Measurements from ENCODE around the gene LRRC2.

The LRRC2 gene

GRCh38 chr3:46483825-46484224 lies 82.3 kb downstream of the LRRC2 start:
- Histone ChIP-seq H3K4me3 (ENCODE audit: low read length, poor library complexity, severe bottlenecking) (no peak overlapping the region), H3F3A (ENCODE audit: low read depth) (no peaks in the 10 kb centered on the region), H4K20me1 (ENCODE audit: insufficient read depth, low read length, poor library complexity, severe bottlenecking) (no peaks in the 10 kb centered on the region), H3K27me3 (ENCODE audit: insufficient read depth, low read length, poor library complexity, severe bottlenecking) (no peaks in the 10 kb centered on the region), H3K9ac (ENCODE audit: low read depth, low read length, poor library complexity, severe bottlenecking) (no peak overlapping the region), H3K36me3 (ENCODE audit: insufficient read depth, low read length) (no peaks in the 10 kb centered on the region), H2AFZ (ENCODE audit: low read length) (no peak overlapping the region), H3K4me2 (ENCODE audit: low read depth, low read length, poor library complexity, severe bottlenecking) (no peak overlapping the region), H3K4me1 (ENCODE audit: insufficient read depth, low read length, poor library complexity, severe bottlenecking) (peaks cover under 1% of the 10 kb centered on the region), H3K9me3 (ENCODE audit: insufficient read depth, low read depth, low read length) (no peaks in the 10 kb centered on the region), H3K79me2 (ENCODE audit: insufficient read depth, low read length) (no peaks in the 10 kb centered on the region), H3K9me2 (replicated peaks; ENCODE audit: low read depth, low read length) (no peaks in the 10 kb centered on the region)
- TF ChIP-seq EZH2phosphoT487 (IDR thresholded peaks at IDR 0.05; ENCODE audit: borderline replicate concordance), result no peak
- TF ChIP-seq CTCF (conservative IDR thresholded peaks at IDR 0.05; ENCODE audit: low read length), result peak; percentile 42; the same call in 1 of the 2 replicates

GRCh38 chr3:46482632-46483350 lies 83.3 kb downstream of the LRRC2 start:
- Histone ChIP-seq H4K20me1 (ENCODE audit: insufficient read depth, low read length, poor library complexity, severe bottlenecking) (no peaks in the 10 kb centered on the region), H2AFZ (ENCODE audit: low read length) (no peak overlapping the region), H3K9ac (ENCODE audit: low read depth, low read length, poor library complexity, severe bottlenecking) (no peak overlapping the region), H3K4me1 (ENCODE audit: insufficient read depth, low read length, poor library complexity, severe bottlenecking) (no peaks in the 10 kb centered on the region), H3K79me2 (ENCODE audit: insufficient read depth, low read length) (no peaks in the 10 kb centered on the region), H3K9me2 (replicated peaks; ENCODE audit: low read depth, low read length) (no peaks in the 10 kb centered on the region), H3K27me3 (ENCODE audit: insufficient read depth, low read length, poor library complexity, severe bottlenecking) (no peaks in the 10 kb centered on the region), H3F3A (ENCODE audit: low read depth) (no peaks in the 10 kb centered on the region), H3K4me3 (ENCODE audit: low read length, poor library complexity, severe bottlenecking) (no peak overlapping the region), H3K4me2 (ENCODE audit: low read depth, low read length, poor library complexity, severe bottlenecking) (no peak overlapping the region), H3K9me3 (ENCODE audit: insufficient read depth, low read depth, low read length) (no peaks in the 10 kb centered on the region), H3K36me3 (ENCODE audit: insufficient read depth, low read length) (no peaks in the 10 kb centered on the region)
- TF ChIP-seq EZH2phosphoT487 (IDR thresholded peaks at IDR 0.05; ENCODE audit: borderline replicate concordance), result no peak

GRCh38 chr3:46481636-46482035 lies 84.5 kb downstream of the LRRC2 start:
- no peak overlapping the region for H2AFZ ChIP-seq (ENCODE audit: low read length)
- H4K20me1 ChIP-seq (ENCODE audit: insufficient read depth, low read length, poor library complexity, severe bottlenecking), result no peaks in the 10 kb centered on the region
- no peaks in the 10 kb centered on the region for H3K36me3 ChIP-seq (ENCODE audit: insufficient read depth, low read length)
- H3K4me1 ChIP-seq (ENCODE audit: insufficient read depth, low read length, poor library complexity, severe bottlenecking), result no peaks in the 10 kb centered on the region
- H3K4me2 ChIP-seq (ENCODE audit: low read depth, low read length, poor library complexity, severe bottlenecking), result no peak overlapping the region
- H3F3A ChIP-seq (ENCODE audit: low read depth), result no peaks in the 10 kb centered on the region
- H3K9me3 ChIP-seq (ENCODE audit: insufficient read depth, low read depth, low read length), result no peaks in the 10 kb centered on the region
- TF ChIP-seq EZH2phosphoT487 (IDR thresholded peaks at IDR 0.05; ENCODE audit: borderline replicate concordance) (no peak), CTCF (conservative IDR thresholded peaks at IDR 0.05; ENCODE audit: low read length) (no peak)
- H3K9me2 ChIP-seq (replicated peaks; ENCODE audit: low read depth, low read length), result no peaks in the 10 kb centered on the region
- H3K9ac ChIP-seq (ENCODE audit: low read depth, low read length, poor library complexity, severe bottlenecking), result no peak overlapping the region
- H3K27me3 ChIP-seq (ENCODE audit: insufficient read depth, low read length, poor library complexity, severe bottlenecking), result no peaks in the 10 kb centered on the region
- no peak overlapping the region for H3K4me3 ChIP-seq (ENCODE audit: low read length, poor library complexity, severe bottlenecking)
- no peaks in the 10 kb centered on the region for H3K79me2 ChIP-seq (ENCODE audit: insufficient read depth, low read length)
